Activated naive CD4-positive, alpha-beta T cell treated with anti-CD3 and anti-CD28 coated beads for 36 hours (primary cell): Measurements from ENCODE around the gene DET1. TPM values are rescaled to one million over a fixed set of nuclear protein-coding genes. Genes with fewer than 3 reads are reported as not detected.
"Not testable (repeated sequence)": the region's sequence is repeated elsewhere in the genome, so short reads cannot be mapped to it uniquely, and the experiment has no call there.

Experiments used
- CTCF ChIA-PET: fragments of 350-600 bp; sonication (Branson Sonifier 250); formaldehyde crosslinking; loops from one replicate; lab custom pipeline; 2021; ENCODE audit warnings: antibody characterized with exemption; lab: Charles Lee
- DNase-seq: peaks from one replicate; pipeline ENCODE4 v3.0.0-alpha.2; 2020
- H3K27ac Mint-ChIP-seq: one replicate; pipeline ENCODE4 v1.8.0; 2021; ENCODE audit warnings: mild to moderate bottlenecking, mixed read lengths
- H3K27me3 Mint-ChIP-seq: one replicate; pipeline ENCODE4 v1.8.0; 2021; ENCODE audit warnings: low read depth, mixed read lengths
- H3K36me3 Mint-ChIP-seq: one replicate; pipeline ENCODE4 v1.8.0; 2021; ENCODE audit warnings: low read depth, mixed read lengths
- H3K4me1 Mint-ChIP-seq: one replicate; pipeline ENCODE4 v1.8.0; 2021; ENCODE audit warnings: low read depth, mixed read lengths
- H3K4me3 Mint-ChIP-seq: one replicate; pipeline ENCODE4 v1.8.0; 2021; ENCODE audit warnings: mild to moderate bottlenecking, moderate library complexity, mixed read lengths
- H3K9me3 Mint-ChIP-seq: one replicate; pipeline ENCODE4 v1.8.0; 2021; ENCODE audit warnings: mixed read lengths
- intact Hi-C: fragments of 100-400 bp; cut with micrococcal nuclease; formaldehyde crosslinking; loops from one replicate; pipeline ENCODE4 v1.15.1; 2023
- total RNA-seq, 2 experiments: library from RNA; stranded (reverse); gene quantifications; one replicate each; pipeline ENCODE4 v1.2.3, GENCODE V29; 2021

The DET1 gene
- total RNA-seq, 2 experiments from 2014 or later, result 2.0 to 2.9 TPM

GRCh38 chr15:88563638-88564037, 17.2 kb upstream of the DET1 start:
- DNase-seq, result no peak
- no peak overlapping the region for H3K27ac Mint-ChIP-seq
- CTCF ChIA-PET, result interaction anchor here (0.6 kb wide), 1 partner anchor 564 kb away, joined by 4 read pairs; no protein-coding TSS in a partner anchor
- no peak overlapping the region for H3K4me3 Mint-ChIP-seq
- H3K9me3 Mint-ChIP-seq, result no peaks in the 10 kb centered on the region
- H3K4me1 Mint-ChIP-seq, result no peaks in the 10 kb centered on the region
- H3K36me3 Mint-ChIP-seq, result no peaks in the 10 kb centered on the region
- intact Hi-C loops, result no loop called here
- H3K27me3 Mint-ChIP-seq, result peaks cover 5% of the 10 kb centered on the region

- H3K9me3 Mint-ChIP-seq, intact Hi-C loops, H3K4me1 Mint-ChIP-seq, H3K27me3 Mint-ChIP-seq, H3K27ac Mint-ChIP-seq, H3K36me3 Mint-ChIP-seq, DNase-seq, CTCF ChIA-PET, H3K4me3 Mint-ChIP-seq: not testable (repeated sequence)
Observed at GRCh38 chr15:88559565-88559964, 13.1 kb upstream of the DET1 start.

GRCh38 chr15:88558026-88558425, 11.5 kb upstream of the DET1 start:
- CTCF ChIA-PET, H3K36me3 Mint-ChIP-seq, DNase-seq, H3K27ac Mint-ChIP-seq, H3K9me3 Mint-ChIP-seq, H3K4me3 Mint-ChIP-seq, intact Hi-C loops, H3K4me1 Mint-ChIP-seq, H3K27me3 Mint-ChIP-seq: not testable (repeated sequence)

- peaks cover 15% of the 10 kb centered on the region for H3K4me1 Mint-ChIP-seq
- DNase-seq, intact Hi-C loops, H3K9me3 Mint-ChIP-seq, H3K27me3 Mint-ChIP-seq, H3K36me3 Mint-ChIP-seq, H3K27ac Mint-ChIP-seq, H3K4me3 Mint-ChIP-seq: not testable (repeated sequence)
- CTCF ChIA-PET, result interaction anchor here (0.6 kb wide), 1 partner anchor 1021 kb away, joined by 3 read pairs; no protein-coding TSS in a partner anchor
Observed at GRCh38 chr15:88548009-88548408, 1.5 kb upstream of the DET1 start.

GRCh38 chr15:88545578-88546247, 768 bp downstream of the DET1 start:
- Mint-ChIP-seq H3K27ac (peak overlapping the region; percentile 90), H3K4me3 (peak overlapping the region; percentile 90)

GRCh38 chr15:88543065-88543776, 3.3 kb downstream of the DET1 start:
- no peak overlapping the region for H3K27ac Mint-ChIP-seq
- H3K4me1 Mint-ChIP-seq, result peaks cover 15% of the 10 kb centered on the region
- H3K4me3 Mint-ChIP-seq, result no peak overlapping the region
- no peak for DNase-seq
- H3K36me3 Mint-ChIP-seq, result no peaks in the 10 kb centered on the region
- H3K27me3 Mint-ChIP-seq, result no peaks in the 10 kb centered on the region
- CTCF ChIA-PET, result interaction anchor here (0.5 to 1.2 kb wide), 2 partner anchors 70 to 263 kb away, joined by 3 to 4 read pairs; no protein-coding TSS in a partner anchor
- H3K9me3 Mint-ChIP-seq, result no peaks in the 10 kb centered on the region
- intact Hi-C loops, result no loop called here

More at GRCh38 chr15:88545578-88546247, 768 bp downstream of the DET1 start:
- H3K4me1 Mint-ChIP-seq, result peaks cover 15% of the 10 kb centered on the region
- DNase-seq, H3K27me3 Mint-ChIP-seq, H3K36me3 Mint-ChIP-seq, H3K9me3 Mint-ChIP-seq, CTCF ChIA-PET: not testable (repeated sequence)
- intact Hi-C loops, result loop anchor here (1.0 kb wide), 5 partner anchors 76 to 350 kb away; partner anchors contain the start of genes AEN, HAPLN3, MRPL46 and MRPS11

GRCh38 chr15:88542342-88542733, 4.1 kb downstream of the DET1 start:
- no peak for DNase-seq
- no peaks in the 10 kb centered on the region for H3K9me3 Mint-ChIP-seq
- H3K4me3 Mint-ChIP-seq, result no peak overlapping the region
- peaks cover 14% of the 10 kb centered on the region for H3K4me1 Mint-ChIP-seq
- H3K27ac Mint-ChIP-seq, result no peak overlapping the region
- intact Hi-C loops, result no loop called here
- no peaks in the 10 kb centered on the region for H3K27me3 Mint-ChIP-seq
- H3K36me3 Mint-ChIP-seq, result no peaks in the 10 kb centered on the region
- CTCF ChIA-PET, result interaction anchor here (0.7 kb wide), 1 partner anchor 114 kb away, joined by 3 read pairs; no protein-coding TSS in a partner anchor

GRCh38 chr15:88541709-88542341, 4.7 kb downstream of the DET1 start:
- no peak for DNase-seq
- CTCF ChIA-PET, result interaction anchor here (0.7 kb wide), 1 partner anchor 115 kb away, joined by 3 read pairs; no protein-coding TSS in a partner anchor
- Mint-ChIP-seq H3K27ac (no peak overlapping the region), H3K36me3 (no peaks in the 10 kb centered on the region), H3K9me3 (no peaks in the 10 kb centered on the region), H3K4me3 (no peak overlapping the region), H3K4me1 (peaks cover 11% of the 10 kb centered on the region), H3K27me3 (no peaks in the 10 kb centered on the region)
- intact Hi-C loops, result no loop called here

GRCh38 chr15:88541111-88541510, 5.4 kb downstream of the DET1 start:
- not testable (repeated sequence) for H3K27me3 Mint-ChIP-seq

GRCh38 chr15:88540350-88540749, 6.1 kb downstream of the DET1 start:
- H3K27me3 Mint-ChIP-seq, intact Hi-C loops, H3K4me1 Mint-ChIP-seq, DNase-seq, H3K36me3 Mint-ChIP-seq, H3K27ac Mint-ChIP-seq, CTCF ChIA-PET, H3K4me3 Mint-ChIP-seq, H3K9me3 Mint-ChIP-seq: not testable (repeated sequence)

More at GRCh38 chr15:88541111-88541510, 5.4 kb downstream of the DET1 start:
- CTCF ChIA-PET, H3K27ac Mint-ChIP-seq, intact Hi-C loops, H3K9me3 Mint-ChIP-seq, H3K4me3 Mint-ChIP-seq, H3K36me3 Mint-ChIP-seq, H3K4me1 Mint-ChIP-seq, DNase-seq: not testable (repeated sequence)

- Mint-ChIP-seq H3K36me3 (peaks cover 15% of the 10 kb centered on the region), H3K4me1 (peaks cover 3% of the 10 kb centered on the region), H3K27ac (no peak overlapping the region), H3K9me3 (peaks cover 6% of the 10 kb centered on the region), H3K4me3 (no peak overlapping the region), H3K27me3 (no peaks in the 10 kb centered on the region)
- CTCF ChIA-PET, result no interaction called here
- intact Hi-C loops, result no loop called here
- DNase-seq, result no peak
Observed at GRCh38 chr15:88539441-88539840, 7.0 kb downstream of the DET1 start.

GRCh38 chr15:88538972-88539371, 7.5 kb downstream of the DET1 start:
- intact Hi-C loops, result no loop called here
- Mint-ChIP-seq H3K36me3 (peaks cover 19% of the 10 kb centered on the region), H3K27ac (no peak overlapping the region), H3K9me3 (peaks cover 10% of the 10 kb centered on the region), H3K4me3 (no peak overlapping the region), H3K4me1 (peaks cover 1% of the 10 kb centered on the region), H3K27me3 (no peaks in the 10 kb centered on the region)
- CTCF ChIA-PET, result no interaction called here
- DNase-seq, result no peak
